NT2/D1 (cell line): ENCODE measurements around the gene TRA2B.

Experiments
- SUZ12 ChIP-seq: IDR thresholded peaks from 2 replicates; pipeline ENCODE4 v1.6.1; 2011; ENCODE audit not compliant: insufficient read length, insufficient read depth; ENCODE audit errors: extremely low read depth
- YY1 ChIP-seq: IDR thresholded peaks from 2 replicates; pipeline ENCODE4 v1.6.1; 2011; ENCODE audit not compliant: insufficient read length, insufficient read depth
- ZNF274 ChIP-seq: IDR thresholded peaks from 2 replicates; pipeline ENCODE4 v1.6.1; 2011; ENCODE audit warnings: mild to moderate bottlenecking, low read depth, low read length

GRCh38 chr3:185977679-185978040 is 39.8 kb upstream of the TRA2B start:
- TF ChIP-seq SUZ12 (no peak), YY1 (no peak), ZNF274 (no peak)
